ENCODE measurements around the gene DHRS2. TPM values are rescaled to one million over a fixed set of nuclear protein-coding genes. Genes with fewer than 3 reads are reported as not detected.

The DHRS2 gene
- total and polyA plus RNA-seq, 2 of the 13 experiments (the other 11 are each of a cell fraction or from before 2014, with no cell fraction given): 1,621 to 3,021 TPM

DNA sequence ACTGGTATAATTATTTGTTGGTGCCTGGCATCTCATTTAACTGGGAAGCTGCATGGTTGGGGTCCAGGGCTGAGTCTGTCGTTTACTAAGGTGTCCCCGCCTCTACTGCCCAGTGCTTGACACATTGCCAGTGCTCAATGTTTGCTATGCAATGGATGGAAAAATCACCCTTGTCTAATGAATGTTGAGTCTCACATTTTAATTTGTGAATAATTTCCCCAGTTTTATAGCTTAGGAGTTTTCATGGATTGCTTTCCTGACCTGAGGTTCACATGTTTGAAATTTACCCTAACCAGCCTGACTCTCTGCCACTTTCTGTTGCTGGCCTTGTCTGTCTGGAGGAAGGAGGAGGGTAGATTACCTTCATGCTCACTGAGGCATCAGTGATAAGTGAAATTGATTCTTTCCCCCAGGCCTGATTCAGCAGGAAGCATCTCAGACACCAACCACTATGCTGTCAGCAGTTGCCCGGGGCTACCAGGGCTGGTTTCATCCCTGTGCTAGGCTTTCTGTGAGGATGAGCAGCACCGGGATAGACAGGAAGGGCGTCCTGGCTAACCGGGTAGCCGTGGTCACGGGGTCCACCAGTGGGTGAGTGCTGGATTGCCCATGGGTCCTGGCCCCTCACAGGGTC is 2.4 kb downstream of the DHRS2 start (continued):
- no peak for TF ChIP-seq HMGXB3 (CRISPR knock-in tag; IDR thresholded peaks at IDR 0.05; ENCODE audit: borderline replicate concordance)
- no peak for TF ChIP-seq HOXA5 (CRISPR knock-in tag; IDR thresholded peaks at IDR 0.05)
- peak; percentile 57; the same call in 1 of the 2 replicates for TF ChIP-seq NFATC3 (CRISPR knock-in tag; IDR thresholded peaks at IDR 0.05)
- TF ChIP-seq AHR (CRISPR knock-in tag; IDR thresholded peaks at IDR 0.05): no peak; the same call in 1 of the 2 replicates
- 0 out of 2 replicates have a peak, but pooled peaks have one; percentile 37 for TF ChIP-seq GMEB2 (CRISPR knock-in tag; IDR thresholded peaks at IDR 0.05; ENCODE audit: low read depth)
- 0 out of 2 replicates have a peak, but pooled peaks have one; percentile 18 for TF ChIP-seq ZBTB7B (CRISPR knock-in tag; IDR thresholded peaks at IDR 0.05)
- peak; percentile 65; the same call in 1 of the 2 replicates for TF ChIP-seq ZNF720 (CRISPR knock-in tag; IDR thresholded peaks at IDR 0.05)
- TF ChIP-seq MAFK (conservative IDR thresholded peaks at IDR 0.05 in 1 of 2, IDR thresholded peaks at IDR 0.05 in 1 of 2; ENCODE audit: low read length in 2 of 2): no peak
- TF ChIP-seq RFX1 (IDR thresholded peaks at IDR 0.05): peak; percentile 40; the same call in 1 of the 2 replicates
- TF ChIP-seq POLR2G (IDR thresholded peaks at IDR 0.05; ENCODE audit: low read depth, low read length): peak; percentile 65
- no peak for TF ChIP-seq SMARCE1 (IDR thresholded peaks at IDR 0.05; ENCODE audit: borderline replicate concordance)
- no peak for TF ChIP-seq ZNF546 (CRISPR knock-in tag; conservative IDR thresholded peaks at IDR 0.05)
- TF ChIP-seq HDAC6 (IDR thresholded peaks at IDR 0.05; ENCODE audit: low read depth, low read length): peak; percentile 75; the same call in 1 of the 2 replicates
- no peak for TF ChIP-seq FOXJ3 (CRISPR knock-in tag; IDR thresholded peaks at IDR 0.05; ENCODE audit: borderline replicate concordance)
- no peak for TF ChIP-seq ZBTB38 (CRISPR knock-in tag; IDR thresholded peaks at IDR 0.05)
- TF ChIP-seq HNF4G (IDR thresholded peaks at IDR 0.05; ENCODE audit: borderline replicate concordance, low read depth, low read length): no peak
- TF ChIP-seq HNF4G (CRISPR knock-in tag; IDR thresholded peaks at IDR 0.05; ENCODE audit: borderline replicate concordance, low read depth): peak; percentile 35
- no peak for TF ChIP-seq ZNF691 (CRISPR knock-in tag; IDR thresholded peaks at IDR 0.05; ENCODE audit: borderline replicate concordance, low read depth)
- TF ChIP-seq, protein P1, sequence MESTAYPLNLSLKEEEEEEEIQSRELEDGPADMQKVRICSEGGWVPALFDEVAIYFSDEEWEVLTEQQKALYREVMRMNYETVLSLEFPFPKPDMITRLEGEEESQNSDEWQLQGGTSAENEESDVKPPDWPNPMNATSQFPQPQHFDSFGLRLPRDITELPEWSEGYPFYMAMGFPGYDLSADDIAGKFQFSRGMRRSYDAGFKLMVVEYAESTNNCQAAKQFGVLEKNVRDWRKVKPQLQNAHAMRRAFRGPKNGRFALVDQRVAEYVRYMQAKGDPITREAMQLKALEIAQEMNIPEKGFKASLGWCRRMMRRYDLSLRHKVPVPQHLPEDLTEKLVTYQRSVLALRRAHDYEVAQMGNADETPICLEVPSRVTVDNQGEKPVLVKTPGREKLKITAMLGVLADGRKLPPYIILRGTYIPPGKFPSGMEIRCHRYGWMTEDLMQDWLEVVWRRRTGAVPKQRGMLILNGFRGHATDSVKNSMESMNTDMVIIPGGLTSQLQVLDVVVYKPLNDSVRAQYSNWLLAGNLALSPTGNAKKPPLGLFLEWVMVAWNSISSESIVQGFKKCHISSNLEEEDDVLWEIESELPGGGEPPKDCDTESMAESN (CRISPR knock-in tag; conservative IDR thresholded peaks at IDR 0.05): peak; percentile 17
- peak; percentile 32; the same call in 1 of the 2 replicates for TF ChIP-seq SIN3B (IDR thresholded peaks at IDR 0.05; ENCODE audit: low read length)
- no peak for TF ChIP-seq PLRG1 (conservative IDR thresholded peaks at IDR 0.05)
- peak; percentile 70; the same call in 1 of the 2 replicates for TF ChIP-seq TGIF2 (CRISPR knock-in tag; IDR thresholded peaks at IDR 0.05)
- no peak for TF ChIP-seq MEIS1 (CRISPR knock-in tag; IDR thresholded peaks at IDR 0.05; ENCODE audit: borderline replicate concordance)

Measured in HepG2 (cell line).